GM10248 (cell line): ENCODE data around the gene DEDD.

Experiments used
- CTCF ChIA-PET: fragments of 300-600 bp; sonication (Branson Sonifier 250); formaldehyde crosslinking; extraction: SDS; loops from one replicate; lab custom pipeline; 2021; ENCODE audit warnings: antibody characterized with exemption; lab: Yijun Ruan, JAX
- POLR2A ChIA-PET: fragments of 350-650 bp; sonication (Branson Sonifier 250); formaldehyde crosslinking; extraction: SDS; loops from one replicate; lab custom pipeline; 2020; ENCODE audit warnings: antibody characterized with exemption; lab: Yijun Ruan, JAX
- DNase-seq: peaks from one replicate; pipeline ENCODE4 v3.0.0; 2012; ENCODE audit errors: extremely low spot score
- TF ChIP-seq, protein P1 (sequence below): IDR thresholded peaks from 2 replicates; pipeline ENCODE4 v1.5.1; 2012; ENCODE audit warnings: mild to moderate bottlenecking, low read depth; ENCODE audit errors: extremely low read depth, missing control alignments, control extremely low read depth

DEDD gene

DNA sequence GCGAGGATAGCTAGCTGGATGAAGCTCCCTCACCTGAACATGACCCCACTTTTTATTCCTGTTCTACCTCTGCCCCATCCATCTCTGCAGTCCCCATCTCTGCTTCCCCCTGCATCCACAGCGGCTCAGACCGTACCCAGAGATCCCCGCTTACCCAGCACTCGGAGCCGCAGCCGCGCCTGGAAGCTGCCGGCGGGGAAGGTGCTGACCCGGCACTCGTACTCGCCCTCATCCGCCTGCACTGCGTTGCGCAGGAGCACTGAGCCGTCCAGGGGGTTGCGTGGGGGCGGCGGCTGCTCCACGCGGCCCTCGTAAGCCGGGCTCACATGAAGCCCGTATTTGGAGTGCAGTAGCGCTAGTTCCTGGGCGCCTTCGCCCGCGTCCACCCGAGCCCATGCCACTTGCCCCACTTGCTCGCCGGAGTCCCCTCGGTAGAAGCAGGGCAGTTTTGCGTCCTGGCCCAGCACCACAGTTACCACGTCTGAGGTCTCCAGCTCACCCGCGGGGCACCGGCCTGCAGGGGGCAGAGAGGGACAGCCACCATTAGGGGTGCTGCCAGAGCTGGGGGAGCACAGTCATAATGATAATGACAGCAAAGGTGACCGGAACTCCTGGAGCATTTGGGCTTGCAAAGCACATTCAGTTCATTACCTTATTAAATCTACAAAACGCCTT lies 52.9 kb downstream of the DEDD start:
- TF ChIP-seq, protein P1, sequence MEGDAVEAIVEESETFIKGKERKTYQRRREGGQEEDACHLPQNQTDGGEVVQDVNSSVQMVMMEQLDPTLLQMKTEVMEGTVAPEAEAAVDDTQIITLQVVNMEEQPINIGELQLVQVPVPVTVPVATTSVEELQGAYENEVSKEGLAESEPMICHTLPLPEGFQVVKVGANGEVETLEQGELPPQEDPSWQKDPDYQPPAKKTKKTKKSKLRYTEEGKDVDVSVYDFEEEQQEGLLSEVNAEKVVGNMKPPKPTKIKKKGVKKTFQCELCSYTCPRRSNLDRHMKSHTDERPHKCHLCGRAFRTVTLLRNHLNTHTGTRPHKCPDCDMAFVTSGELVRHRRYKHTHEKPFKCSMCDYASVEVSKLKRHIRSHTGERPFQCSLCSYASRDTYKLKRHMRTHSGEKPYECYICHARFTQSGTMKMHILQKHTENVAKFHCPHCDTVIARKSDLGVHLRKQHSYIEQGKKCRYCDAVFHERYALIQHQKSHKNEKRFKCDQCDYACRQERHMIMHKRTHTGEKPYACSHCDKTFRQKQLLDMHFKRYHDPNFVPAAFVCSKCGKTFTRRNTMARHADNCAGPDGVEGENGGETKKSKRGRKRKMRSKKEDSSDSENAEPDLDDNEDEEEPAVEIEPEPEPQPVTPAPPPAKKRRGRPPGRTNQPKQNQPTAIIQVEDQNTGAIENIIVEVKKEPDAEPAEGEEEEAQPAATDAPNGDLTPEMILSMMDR: no peak
- no peak for DNase-seq
- ChIA-PET CTCF (interaction anchor here (1.2 to 9.2 kb wide), 5 partner anchors 9 to 68 kb away, joined by 3 to 91 read pairs (median 3); partner anchors contain the start of genes KLHDC9 and NECTIN4), POLR2A (no interaction called here)

DNA sequence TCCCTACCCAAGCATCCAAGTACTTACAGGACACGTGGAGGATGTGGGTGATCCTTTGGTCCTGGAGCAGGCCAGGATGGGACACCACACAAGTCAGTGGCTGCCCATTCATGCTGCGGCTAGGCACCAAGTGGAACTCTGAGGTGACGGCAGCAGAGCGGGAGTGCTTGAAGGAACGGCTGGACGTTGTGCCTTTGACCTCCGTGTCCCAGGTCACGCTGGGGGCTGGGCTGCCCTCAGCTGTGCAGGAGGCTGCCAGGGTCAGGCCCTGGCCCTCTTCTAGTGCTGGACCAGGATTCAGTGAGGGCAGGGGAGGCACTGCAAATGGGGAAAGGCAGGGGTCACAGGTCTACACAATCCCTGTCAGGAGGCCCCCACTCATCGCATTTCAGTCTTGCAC lies 55.0 kb downstream of the DEDD start:
- TF ChIP-seq, protein P1: no peak
- no peak for DNase-seq
- POLR2A ChIA-PET: no interaction called here
- CTCF ChIA-PET: interaction anchor here (0.7 to 10.8 kb wide), 3 partner anchors 9 to 21 kb away, joined by 3 to 137 read pairs (median 73); partner anchors contain the start of genes KLHDC9 and NECTIN4

DNA sequence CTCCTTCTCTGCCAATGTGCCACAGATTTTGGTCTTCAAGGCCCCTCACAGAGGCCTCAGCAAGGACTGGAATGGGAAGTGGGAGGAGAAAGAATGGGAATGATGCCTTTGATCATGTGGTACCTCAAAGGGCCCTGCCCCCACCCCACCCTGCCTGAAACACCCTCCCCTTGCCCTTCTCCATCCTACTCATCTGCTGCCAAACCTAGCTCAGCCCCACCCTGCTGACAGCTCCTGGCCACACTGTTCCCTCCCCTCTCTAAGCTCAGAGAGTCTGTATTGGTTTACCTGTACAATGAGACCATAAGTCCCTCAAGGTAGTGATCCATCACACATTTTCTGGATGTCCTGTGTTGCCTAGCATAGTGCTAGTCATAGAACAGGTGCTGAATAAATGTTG lies 56.1 kb downstream of the DEDD start:
- DNase-seq: no peak
- CTCF ChIA-PET: interaction anchor here (0.7 to 10.8 kb wide), 4 partner anchors 10 to 307 kb away, joined by 3 to 137 read pairs (median 38); partner anchors contain the start of genes KLHDC9 and NECTIN4
- POLR2A ChIA-PET: no interaction called here
- TF ChIP-seq, protein P1: no peak

DNA sequence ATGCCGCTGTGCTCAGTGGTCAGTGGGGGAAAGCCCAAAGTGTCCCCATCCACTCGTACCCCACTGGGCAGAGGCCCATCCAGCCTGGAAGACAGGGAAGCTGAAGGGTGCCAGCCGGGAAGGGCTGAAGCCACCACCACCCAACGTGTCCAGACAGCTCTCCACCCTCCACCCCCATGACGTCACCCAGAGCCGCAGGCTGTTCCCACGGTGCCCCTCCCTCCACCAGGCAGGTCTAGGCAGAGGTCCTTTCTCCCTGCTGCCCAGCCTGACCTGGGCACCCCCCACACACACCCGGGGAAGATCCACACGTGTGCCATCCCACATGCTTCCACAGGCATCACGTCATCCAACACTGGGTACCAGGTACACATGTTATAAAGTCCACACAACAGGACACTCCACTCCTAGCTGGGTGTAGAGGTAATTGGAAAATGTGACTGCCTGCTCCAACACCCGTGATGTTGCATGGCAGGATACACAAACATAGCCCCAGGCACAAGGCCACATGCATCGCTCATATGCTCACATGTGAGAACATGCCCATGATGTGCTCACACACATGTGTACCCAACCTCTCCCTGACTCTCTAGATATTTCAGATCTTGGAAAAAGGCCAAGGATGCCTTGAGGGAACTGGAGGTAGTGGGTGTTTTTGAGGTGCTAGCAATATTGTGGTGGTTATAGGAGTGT lies 57.6 kb downstream of the DEDD start:
- TF ChIP-seq, protein P1: no peak
- DNase-seq: no peak
- CTCF ChIA-PET: interaction anchor here (8.3 to 10.8 kb wide), 2 partner anchors 11 to 23 kb away, joined by 73 to 137 read pairs; partner anchors contain the start of genes KLHDC9 and NECTIN4
- POLR2A ChIA-PET: no interaction called here

DNA sequence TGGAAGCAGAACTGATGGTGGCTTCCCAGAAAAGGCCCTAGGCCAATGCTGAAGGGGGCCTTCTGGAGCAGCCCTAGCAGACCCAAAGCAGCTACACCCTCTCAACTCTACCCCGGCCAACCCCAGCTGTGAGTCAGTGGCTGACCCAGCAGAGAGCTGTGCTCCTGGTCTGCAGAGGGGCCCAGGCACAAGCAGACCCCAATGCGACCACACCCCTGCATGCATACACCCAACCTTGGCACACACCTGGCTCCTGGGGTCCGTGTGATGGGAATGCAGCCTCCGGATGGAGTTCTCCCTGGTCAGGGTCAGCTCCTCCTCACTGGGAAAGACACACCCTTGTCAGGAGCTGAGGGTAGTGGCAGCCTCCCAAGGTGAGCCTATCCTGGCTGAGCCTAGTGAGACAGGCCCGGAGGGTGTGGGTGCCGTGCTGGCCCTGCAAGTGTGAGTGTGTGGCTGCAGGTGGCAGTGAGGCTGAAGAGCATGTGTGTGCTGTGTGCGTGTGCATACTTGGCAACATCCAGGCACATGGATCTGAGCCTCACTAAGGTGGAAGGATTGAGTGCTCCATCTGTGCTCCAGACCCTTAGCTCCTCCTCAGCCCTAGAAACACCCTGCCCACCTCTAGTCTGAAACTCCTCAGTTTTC lies 58.9 kb downstream of the DEDD start:
- no peak for DNase-seq
- POLR2A ChIA-PET: no interaction called here
- TF ChIP-seq, protein P1: no peak
- CTCF ChIA-PET: interaction anchor here (0.8 to 10.8 kb wide), 6 partner anchors 13 to 294 kb away, joined by 3 to 137 read pairs (median 56); partner anchors contain the start of genes KLHDC9 and NECTIN4
